Right atrium auricular region (tissue), 2 donors: ENCODE data around the gene ACSL5. TPM values are rescaled to one million over a fixed set of nuclear protein-coding genes. Genes with fewer than 3 reads are reported as not detected.
"Not testable (repeated sequence)": the region's sequence is repeated elsewhere in the genome, so short reads cannot be mapped to it uniquely, and the experiment has no call there.

ENCODE experiments used
- DNase-seq: peaks from one replicate; pipeline ENCODE4 v3.0.0-alpha.2; 2019; ENCODE audit warnings: low spot score
- H3K27ac ChIP-seq, 2 donors: fragments of 200-600 bp; sonication (generic); 1 replicate in 1 of 2; 2 replicates in 1 of 2; pipeline ENCODE4 v1.5.1; 2016 to 2019
- H3K27me3 ChIP-seq, 2 donors: fragments of 200-600 bp; sonication (generic); one replicate each; pipeline versions ENCODE4 v1.5.1 to v1.6.0; 2017 to 2019
- H3K36me3 ChIP-seq: fragments of 200-600 bp; sonication (generic); one replicate; pipeline ENCODE4 v1.5.1; 2016
- H3K4me1 ChIP-seq, 2 donors: fragments of 200-600 bp; sonication (generic); one replicate each; pipeline versions ENCODE4 v1.5.1 to v1.6.0; 2017 to 2019
- H3K4me3 ChIP-seq, 2 donors: fragments of 200-600 bp; sonication (generic); 1 replicate in 1 of 2; 2 replicates in 1 of 2; pipeline ENCODE4 v1.5.1; 2017 to 2019; ENCODE audit warnings: mild to moderate bottlenecking in 1 of 2, moderate library complexity in 1 of 2
- H3K9me3 ChIP-seq, 2 donors: fragments of 200-600 bp; sonication (generic); one replicate each; pipeline ENCODE4 v1.5.1; 2019
- total RNA-seq, 2 donors: library from RNA; depleted of rRNA; stranded (reverse); fragments of >200 nt; gene quantifications; one replicate each; pipeline ENCODE4 v1.1.0, GENCODE V29; 2016
- TF ChIP-seq, protein P1 (sequence below), 2 donors: fragments of 200-600 bp; sonication (generic); IDR thresholded peaks; one replicate each; pipeline ENCODE4 v1.5.1; 2019; ENCODE audit warnings: antibody characterized with exemption in 2 of 2

Gene ACSL5
- total RNA-seq, 2 donors from 2014 or later: 9.2 to 12.0 TPM

DNA sequence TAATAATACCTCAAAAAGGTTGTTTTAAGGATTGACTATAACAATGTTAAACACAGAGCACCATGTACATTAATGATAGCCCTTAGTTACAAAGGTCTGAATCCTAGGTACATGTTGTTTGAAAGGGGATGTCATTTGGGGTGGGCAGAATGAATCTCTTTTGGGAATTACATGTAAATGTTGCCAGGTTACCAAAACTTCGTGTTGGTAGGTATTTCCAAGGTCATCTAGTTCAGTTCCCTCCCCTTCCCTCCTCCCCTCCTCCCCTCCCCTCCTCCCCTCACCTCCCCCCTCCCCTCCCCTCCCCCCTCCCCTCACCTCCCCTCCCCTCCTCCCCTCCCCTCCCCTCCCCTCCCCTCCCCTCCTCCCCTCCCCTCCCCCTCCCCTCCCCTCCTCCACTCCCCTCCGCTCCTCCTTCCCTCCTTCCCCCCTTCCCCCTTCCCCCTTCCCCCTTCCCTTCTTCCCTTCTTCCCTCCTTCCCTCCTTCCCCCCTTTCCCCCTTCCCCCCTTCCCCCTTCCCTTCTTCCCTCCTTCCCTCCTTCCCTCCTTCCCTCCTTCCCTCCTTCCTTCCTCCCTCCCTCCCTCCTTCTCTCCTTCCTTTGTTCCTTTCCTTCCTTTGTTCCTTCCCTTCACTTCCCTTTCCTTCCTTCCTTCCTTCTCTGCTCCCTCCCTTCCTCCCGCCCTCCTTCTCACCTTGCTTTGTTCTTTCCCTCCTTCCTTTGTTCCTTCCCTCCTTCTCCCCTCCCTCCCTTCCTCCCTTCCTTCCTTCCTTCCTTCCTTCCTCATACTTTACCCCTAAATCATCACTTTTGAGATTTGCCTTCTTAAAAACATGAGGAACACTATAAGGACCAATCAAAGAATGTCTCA lies 81.2 kb downstream of the ACSL5 start:
- DNase-seq: no peak
- Histone ChIP-seq H3K9me3 (no peaks in the 10 kb centered on the region), H3K27ac (no peak overlapping the region), H3K36me3 (no peaks in the 10 kb centered on the region), H3K4me3 (no peak overlapping the region), H3K27me3 (no peaks in the 10 kb centered on the region), H3K4me1 (no peaks in the 10 kb centered on the region)
- TF ChIP-seq, protein P1, sequence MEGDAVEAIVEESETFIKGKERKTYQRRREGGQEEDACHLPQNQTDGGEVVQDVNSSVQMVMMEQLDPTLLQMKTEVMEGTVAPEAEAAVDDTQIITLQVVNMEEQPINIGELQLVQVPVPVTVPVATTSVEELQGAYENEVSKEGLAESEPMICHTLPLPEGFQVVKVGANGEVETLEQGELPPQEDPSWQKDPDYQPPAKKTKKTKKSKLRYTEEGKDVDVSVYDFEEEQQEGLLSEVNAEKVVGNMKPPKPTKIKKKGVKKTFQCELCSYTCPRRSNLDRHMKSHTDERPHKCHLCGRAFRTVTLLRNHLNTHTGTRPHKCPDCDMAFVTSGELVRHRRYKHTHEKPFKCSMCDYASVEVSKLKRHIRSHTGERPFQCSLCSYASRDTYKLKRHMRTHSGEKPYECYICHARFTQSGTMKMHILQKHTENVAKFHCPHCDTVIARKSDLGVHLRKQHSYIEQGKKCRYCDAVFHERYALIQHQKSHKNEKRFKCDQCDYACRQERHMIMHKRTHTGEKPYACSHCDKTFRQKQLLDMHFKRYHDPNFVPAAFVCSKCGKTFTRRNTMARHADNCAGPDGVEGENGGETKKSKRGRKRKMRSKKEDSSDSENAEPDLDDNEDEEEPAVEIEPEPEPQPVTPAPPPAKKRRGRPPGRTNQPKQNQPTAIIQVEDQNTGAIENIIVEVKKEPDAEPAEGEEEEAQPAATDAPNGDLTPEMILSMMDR (IDR thresholded peaks at IDR 0.05): no peak

DNA sequence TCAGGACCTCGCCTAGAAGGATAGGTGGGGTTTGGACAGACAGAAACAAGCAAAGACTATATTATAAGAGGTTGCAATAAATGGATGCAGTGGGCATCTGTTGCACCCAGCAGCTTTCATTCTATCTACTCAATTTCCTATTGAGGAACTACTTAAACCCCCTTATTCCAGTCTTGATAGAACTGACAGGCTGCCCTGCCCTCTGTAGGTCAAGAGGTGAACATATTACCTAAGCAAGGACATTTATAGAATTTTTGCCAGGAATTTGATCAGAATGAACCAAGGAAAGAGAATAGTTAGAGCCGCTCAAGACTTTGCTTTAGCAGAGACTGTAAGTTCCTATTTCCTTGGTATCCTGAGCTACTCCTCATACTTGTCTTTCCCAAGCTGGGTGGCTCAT lies 82.6 kb downstream of the ACSL5 start:
- Histone ChIP-seq H3K27me3 (no peaks in the 10 kb centered on the region), H3K9me3 (no peaks in the 10 kb centered on the region), H3K36me3 (peaks cover 10% of the 10 kb centered on the region), H3K4me3 (no peak overlapping the region), H3K4me1 (no peaks in the 10 kb centered on the region), H3K27ac (no peak overlapping the region)
- no peak for DNase-seq
- TF ChIP-seq, protein P1 (IDR thresholded peaks at IDR 0.05): no peak

DNA sequence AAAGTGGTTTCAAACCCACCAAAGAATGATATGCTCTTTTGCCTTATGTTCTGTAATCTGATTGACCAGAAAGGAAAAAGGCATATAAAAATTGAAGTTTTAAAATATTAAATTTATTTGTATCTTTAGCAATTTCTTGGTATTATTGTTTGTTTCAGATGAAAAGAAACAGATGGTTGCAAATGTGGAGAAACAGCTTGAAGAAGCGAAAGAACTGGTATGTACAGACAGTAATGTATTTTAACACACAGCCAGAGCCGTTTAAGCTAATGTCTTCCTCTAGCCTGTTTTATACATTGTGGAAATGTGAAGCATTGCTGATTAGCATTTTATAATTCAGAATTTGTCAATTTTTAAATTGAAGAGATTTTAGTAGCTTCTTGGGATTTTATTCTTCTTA lies 86.5 kb downstream of the ACSL5 start:
- H3K36me3 ChIP-seq: peaks cover 17% of the 10 kb centered on the region
- H3K4me1 ChIP-seq: no peaks in the 10 kb centered on the region
- DNase-seq: no peak
- H3K4me3 ChIP-seq: no peak overlapping the region
- H3K27me3 ChIP-seq: no peaks in the 10 kb centered on the region
- TF ChIP-seq, protein P1 (IDR thresholded peaks at IDR 0.05): no peak
- no peaks in the 10 kb centered on the region for H3K9me3 ChIP-seq
- no peak overlapping the region for H3K27ac ChIP-seq

DNA sequence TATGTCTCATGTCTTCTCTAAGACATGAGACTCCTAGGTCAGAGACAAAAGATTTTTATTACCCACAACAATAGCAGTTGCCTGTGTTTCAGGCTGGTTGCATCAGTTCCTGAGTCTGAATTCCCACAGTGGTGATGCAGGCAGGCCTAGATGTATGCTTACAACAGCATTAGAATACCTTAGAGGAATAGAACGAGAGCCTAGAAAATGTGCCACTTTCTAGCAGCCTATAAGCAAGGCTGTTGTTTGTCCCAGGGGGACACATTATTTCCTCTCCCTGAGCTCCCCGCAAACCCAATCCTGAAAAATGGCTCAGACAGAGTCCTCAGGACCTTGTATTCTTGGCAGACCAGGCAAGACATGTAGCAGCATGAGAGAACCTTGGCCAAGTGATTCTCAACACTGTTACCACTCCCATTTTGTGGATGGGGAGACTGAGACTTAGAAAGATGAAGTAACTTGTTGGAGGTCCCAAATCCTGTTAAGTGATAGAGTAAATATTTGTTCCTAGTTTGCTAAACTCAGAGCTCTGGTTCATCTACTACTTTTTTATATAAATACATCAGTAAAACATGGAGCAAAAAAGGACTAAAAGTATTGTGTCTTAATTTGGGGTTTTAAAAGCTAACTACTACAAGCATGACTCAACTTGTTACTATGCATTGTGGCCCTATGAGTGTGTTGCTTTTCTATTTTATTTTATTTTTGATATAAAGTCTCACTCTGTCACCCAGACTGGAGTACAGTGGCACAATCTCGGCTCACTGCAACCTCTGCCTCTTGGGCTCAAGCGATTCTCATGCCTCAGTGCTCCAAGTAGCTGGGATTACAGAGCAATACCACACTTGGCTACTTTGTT lies 87.3 kb downstream of the ACSL5 start:
- H3K4me3 ChIP-seq: no peak overlapping the region
- no peaks in the 10 kb centered on the region for H3K4me1 ChIP-seq
- H3K36me3 ChIP-seq: peaks cover 17% of the 10 kb centered on the region
- no peak overlapping the region for H3K27ac ChIP-seq
- H3K27me3 ChIP-seq: no peaks in the 10 kb centered on the region
- TF ChIP-seq, protein P1 (IDR thresholded peaks at IDR 0.05): no peak
- no peaks in the 10 kb centered on the region for H3K9me3 ChIP-seq
- no peak for DNase-seq

DNA sequence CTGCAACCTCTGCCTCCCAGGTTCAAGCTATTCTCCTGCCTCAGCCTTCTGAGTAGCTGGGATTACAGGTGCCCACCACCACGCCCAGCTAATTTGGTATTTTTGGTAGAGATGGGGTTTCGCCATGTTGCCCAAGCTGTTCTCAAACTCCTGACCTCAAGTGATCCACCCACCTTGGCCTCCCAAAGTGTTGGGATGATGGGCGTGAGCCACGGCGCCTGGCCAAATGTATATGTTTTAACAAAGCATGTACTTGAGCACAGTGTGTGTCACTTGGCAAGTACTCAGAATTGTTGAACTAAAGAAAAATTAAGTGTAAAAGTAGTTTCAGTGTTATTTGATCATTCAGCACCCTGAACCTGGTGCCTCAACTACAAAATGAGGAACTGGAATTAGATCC lies 90.2 kb downstream of the ACSL5 start:
- H3K9me3 ChIP-seq, H3K27ac ChIP-seq, H3K4me1 ChIP-seq, H3K27me3 ChIP-seq, DNase-seq, H3K4me3 ChIP-seq: not testable (repeated sequence)
- peaks cover 17% of the 10 kb centered on the region for H3K36me3 ChIP-seq

DNA sequence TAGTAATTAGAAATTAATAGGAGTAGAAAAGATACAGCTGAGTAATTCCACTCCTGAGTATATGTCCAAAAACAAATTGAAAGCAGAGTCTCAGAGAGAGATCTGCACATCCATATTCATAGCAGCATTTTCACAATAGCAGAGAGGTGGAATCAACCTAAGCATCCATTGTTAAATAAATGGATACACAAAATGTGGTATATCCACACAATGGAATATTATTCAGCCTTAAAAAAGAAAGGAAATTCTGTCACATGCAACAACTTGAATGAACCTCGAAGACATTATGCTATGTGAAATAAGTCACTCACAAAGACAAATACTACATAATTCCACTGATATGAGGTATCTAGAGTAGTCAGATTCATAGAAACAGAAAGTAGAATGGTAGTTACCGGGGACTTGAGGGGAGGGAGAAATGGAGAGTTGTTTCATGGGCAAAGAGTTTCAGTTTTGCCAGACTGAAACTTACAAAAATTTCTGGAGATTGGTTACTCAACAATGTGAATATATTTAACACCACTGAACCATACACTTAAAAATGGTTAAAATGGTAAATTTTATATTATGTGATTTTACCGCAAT lies 91.5 kb downstream of the ACSL5 start:
- no peak overlapping the region for H3K4me3 ChIP-seq
- H3K27me3 ChIP-seq: no peaks in the 10 kb centered on the region
- H3K36me3 ChIP-seq: peaks cover 16% of the 10 kb centered on the region
- no peak for DNase-seq
- H3K4me1 ChIP-seq: no peaks in the 10 kb centered on the region
- H3K27ac ChIP-seq: no peak overlapping the region
- TF ChIP-seq, protein P1 (IDR thresholded peaks at IDR 0.05): no peak
- H3K9me3 ChIP-seq: no peaks in the 10 kb centered on the region
